Natural killer cell (primary cell): ENCODE results near the gene URAD. TPM values are rescaled to one million over a fixed set of nuclear protein-coding genes. Genes with fewer than 3 reads are reported as not detected.

Experiments
- ATAC-seq, 3 donors: fragments of 150-1000 bp in 2 of 3; fragments of 200-7000 bp in 1 of 3; cut with Tn5 transposase; 1 replicate in 1 of 3; 2 replicates in 2 of 3; pipeline ENCODE4 v1.10.0; 2021; ENCODE audit warnings: mild to moderate bottlenecking in 2 of 3, moderate library complexity in 2 of 3
- DNase-seq, 2 donors: peaks; one replicate each; pipeline versions ENCODE4 v3.0.0 to v3.0.0-alpha.2; 2013 to 2021; ENCODE audit warnings: mixed read lengths in 1 of 2
- H3K27ac ChIP-seq: one replicate; pipeline ENCODE4 v1.5.1; 2013; ENCODE audit warnings: mild to moderate bottlenecking, low read length
- H3K27me3 ChIP-seq: one replicate; pipeline ENCODE4 v1.6.1; 2013; ENCODE audit warnings: low read length; ENCODE audit not compliant: control insufficient read depth, insufficient read depth
- H3K36me3 ChIP-seq: one replicate; pipeline ENCODE4 v1.6.1; 2013; ENCODE audit warnings: low read length; ENCODE audit not compliant: control insufficient read depth, insufficient read depth
- H3K4me1 ChIP-seq: one replicate; pipeline ENCODE4 v1.6.1; 2013; ENCODE audit warnings: low read length; ENCODE audit not compliant: control insufficient read depth, insufficient read depth
- H3K4me3 ChIP-seq: one replicate; pipeline ENCODE4 v1.5.1; 2013; ENCODE audit warnings: low read length
- H3K9me3 ChIP-seq: one replicate; pipeline ENCODE4 v1.6.1; 2013; ENCODE audit warnings: low read length; ENCODE audit not compliant: control insufficient read depth, insufficient read depth
- H3K27ac Mint-ChIP-seq, 2 donors: one replicate each; pipeline ENCODE4 v1.8.0; 2022; ENCODE audit warnings: mild to moderate bottlenecking in 2 of 2, mixed read lengths in 2 of 2, moderate library complexity in 1 of 2
- H3K27me3 Mint-ChIP-seq, 2 donors: one replicate each; pipeline ENCODE4 v1.8.0; 2022; ENCODE audit warnings: low read depth in 2 of 2, mixed read lengths in 2 of 2
- H3K36me3 Mint-ChIP-seq: one replicate; pipeline ENCODE4 v1.8.0; 2022; ENCODE audit warnings: mixed read lengths
- H3K4me1 Mint-ChIP-seq, 2 donors: one replicate each; pipeline ENCODE4 v1.8.0; 2022; ENCODE audit warnings: mixed read lengths in 2 of 2
- H3K4me3 Mint-ChIP-seq: one replicate; pipeline ENCODE4 v1.8.0; 2022; ENCODE audit warnings: mild to moderate bottlenecking, moderate library complexity, mixed read lengths
- H3K9me3 Mint-ChIP-seq, 2 donors: one replicate each; pipeline ENCODE4 v1.8.0; 2022; ENCODE audit warnings: mixed read lengths in 2 of 2
- WGBS: methylation state at CpG from one replicate; pipeline ENCODE4 v1.1.7; 2013; ENCODE audit warnings: missing lambda C conversion rate; ENCODE audit not compliant: insufficient coverage; 5-methylcytosine and 5-hydroxymethylcytosine counted together
- intact Hi-C: fragments of 100-400 bp; cut with micrococcal nuclease; formaldehyde crosslinking; loops from one replicate; pipeline ENCODE4 v1.14.2; 2022
- total RNA-seq, 4 donors: library from RNA; stranded (reverse); fragments of 120-200 nt in 1 of 4; gene quantifications; one replicate each; pipeline versions ENCODE4 v1.2.3 to v1.2.4, GENCODE V29; 2013 to 2022
- TF ChIP-seq, protein P1 (sequence below): fragments of 200-600 bp; IDR thresholded peaks from one replicate; pipeline ENCODE4 v1.8.0; 2022; ENCODE audit warnings: antibody characterized with exemption

URAD gene
- total RNA-seq, 3 donors from 2014 or later (not counting 1 experiment from before 2014, with no cell fraction given): not detected

GRCh38 chr13:28002886-28003698 lies 14.6 kb upstream of the URAD start:
- no peaks in the 10 kb centered on the region for H3K9me3 ChIP-seq
- H3K9me3 Mint-ChIP-seq: no peaks in the 10 kb centered on the region
- no peaks in the 10 kb centered on the region for H3K4me1 Mint-ChIP-seq
- no peaks in the 10 kb centered on the region for H3K36me3 Mint-ChIP-seq
- no peaks in the 10 kb centered on the region for H3K4me1 ChIP-seq
- intact Hi-C loops: no loop called here
- no peak for DNase-seq
- H3K4me3 ChIP-seq: no peak overlapping the region
- 96% methylated on average over 3 of the region's 6 CpGs for WGBS
- no peak for ATAC-seq
- no peak overlapping the region for H3K27ac ChIP-seq
- H3K36me3 ChIP-seq: no peaks in the 10 kb centered on the region
- TF ChIP-seq, protein P1, sequence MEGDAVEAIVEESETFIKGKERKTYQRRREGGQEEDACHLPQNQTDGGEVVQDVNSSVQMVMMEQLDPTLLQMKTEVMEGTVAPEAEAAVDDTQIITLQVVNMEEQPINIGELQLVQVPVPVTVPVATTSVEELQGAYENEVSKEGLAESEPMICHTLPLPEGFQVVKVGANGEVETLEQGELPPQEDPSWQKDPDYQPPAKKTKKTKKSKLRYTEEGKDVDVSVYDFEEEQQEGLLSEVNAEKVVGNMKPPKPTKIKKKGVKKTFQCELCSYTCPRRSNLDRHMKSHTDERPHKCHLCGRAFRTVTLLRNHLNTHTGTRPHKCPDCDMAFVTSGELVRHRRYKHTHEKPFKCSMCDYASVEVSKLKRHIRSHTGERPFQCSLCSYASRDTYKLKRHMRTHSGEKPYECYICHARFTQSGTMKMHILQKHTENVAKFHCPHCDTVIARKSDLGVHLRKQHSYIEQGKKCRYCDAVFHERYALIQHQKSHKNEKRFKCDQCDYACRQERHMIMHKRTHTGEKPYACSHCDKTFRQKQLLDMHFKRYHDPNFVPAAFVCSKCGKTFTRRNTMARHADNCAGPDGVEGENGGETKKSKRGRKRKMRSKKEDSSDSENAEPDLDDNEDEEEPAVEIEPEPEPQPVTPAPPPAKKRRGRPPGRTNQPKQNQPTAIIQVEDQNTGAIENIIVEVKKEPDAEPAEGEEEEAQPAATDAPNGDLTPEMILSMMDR: no peak
- peaks cover 0 to 2% of the 10 kb centered on the region in 2 donors for H3K27me3 Mint-ChIP-seq
- H3K4me3 Mint-ChIP-seq: no peak overlapping the region
- no peak overlapping the region for H3K27ac Mint-ChIP-seq
- H3K27me3 ChIP-seq: no peaks in the 10 kb centered on the region

DNA sequence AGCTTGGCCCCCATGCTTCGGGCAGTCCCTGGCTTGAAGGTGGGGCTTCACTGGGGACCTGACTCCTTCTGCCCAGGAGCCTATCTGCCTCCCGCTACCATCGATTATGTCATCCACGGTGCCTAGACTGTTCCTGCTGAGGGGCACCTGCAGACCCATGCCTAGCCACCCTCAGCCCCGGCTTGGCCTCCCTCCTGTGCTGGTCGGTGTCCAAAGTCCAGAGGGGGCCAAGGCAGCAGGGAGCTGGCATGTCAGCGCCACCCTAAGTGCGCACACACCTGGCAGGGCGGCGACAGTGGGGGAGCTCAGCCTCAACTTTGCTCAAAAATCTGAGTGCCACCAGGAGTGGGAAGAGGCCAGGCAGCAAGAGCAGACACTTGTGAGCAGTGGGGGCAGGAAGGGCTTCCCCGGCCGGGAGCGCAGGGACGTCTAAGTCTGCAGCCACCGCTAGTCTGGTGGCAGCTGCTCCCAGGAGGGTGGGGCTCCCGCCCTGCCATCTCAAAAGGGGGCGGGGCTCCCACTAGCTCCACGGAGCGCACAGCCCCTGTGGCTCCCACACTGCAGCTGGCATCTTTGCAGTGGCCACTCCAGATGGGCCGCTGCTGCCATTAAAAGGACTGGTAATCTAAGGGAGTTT lies 13.5 kb upstream of the URAD start:
- Mint-ChIP-seq H3K9me3 (no peaks in the 10 kb centered on the region), H3K4me1 (no peaks in the 10 kb centered on the region), H3K27me3 (peaks cover 0 to 2% of the 10 kb centered on the region in 2 donors), H3K27ac (no peak overlapping the region), H3K4me3 (no peak overlapping the region), H3K36me3 (no peaks in the 10 kb centered on the region)
- Histone ChIP-seq H3K4me3 (no peak overlapping the region), H3K36me3 (no peaks in the 10 kb centered on the region), H3K4me1 (no peaks in the 10 kb centered on the region), H3K27ac (no peak overlapping the region), H3K27me3 (no peaks in the 10 kb centered on the region), H3K9me3 (no peaks in the 10 kb centered on the region)
- intact Hi-C loops: no loop called here
- TF ChIP-seq, protein P1: no peak
- no peak for ATAC-seq
- 84% methylated on average over 20 of the region's 20 CpGs for WGBS
- DNase-seq: no peak

GRCh38 chr13:28001049-28001448 lies 12.6 kb upstream of the URAD start:
- 88% methylated on average over 11 of the region's 11 CpGs for WGBS
- Mint-ChIP-seq H3K4me3 (no peak overlapping the region), H3K9me3 (no peaks in the 10 kb centered on the region), H3K36me3 (no peaks in the 10 kb centered on the region), H3K4me1 (no peaks in the 10 kb centered on the region), H3K27ac (no peak overlapping the region), H3K27me3 (no peaks in the 10 kb centered on the region)
- Histone ChIP-seq H3K36me3 (no peaks in the 10 kb centered on the region), H3K9me3 (no peaks in the 10 kb centered on the region), H3K4me1 (no peaks in the 10 kb centered on the region), H3K27me3 (no peaks in the 10 kb centered on the region), H3K27ac (no peak overlapping the region), H3K4me3 (no peak overlapping the region)
- intact Hi-C loops: no loop called here
- TF ChIP-seq, protein P1: no peak
- no peak for ATAC-seq
- DNase-seq: no peak
